Stimulated activated CD4-positive, alpha-beta T cell treated with anti-CD3 and anti-CD28 coated beads, Interleukin-15, amount 100 ng/mL, for 48 hours (primary cell): ENCODE results near the gene GPX3.

ENCODE experiments used
- DNase-seq, 2 donors: peaks; one replicate each; pipeline ENCODE4 v3.0.0-alpha.2; 2020; ENCODE audit warnings: low read depth in 2 of 2

Gene GPX3

GRCh38 chr5:151058301-151058700 is 37.9 kb downstream of the GPX3 start:
- DNase-seq = no peak

GRCh38 chr5:151058891-151059489 is 38.6 kb downstream of the GPX3 start:
- no peak for DNase-seq

- no peak for DNase-seq
Observed at GRCh38 chr5:151060742-151061141, 40.4 kb downstream of the GPX3 start.

- DNase-seq = no peak
Observed at GRCh38 chr5:151062405-151063141, 42.2 kb downstream of the GPX3 start.

- DNase-seq = no peak
Observed at GRCh38 chr5:151063142-151063989, 43.0 kb downstream of the GPX3 start.

GRCh38 chr5:151064916-151065499 is 44.6 kb downstream of the GPX3 start:
- no peak for DNase-seq

GRCh38 chr5:151065609-151066008 is 45.2 kb downstream of the GPX3 start:
- no peak for DNase-seq

- DNase-seq = no peak
Observed at GRCh38 chr5:151066920-151067319, 46.5 kb downstream of the GPX3 start.

- no peak for DNase-seq
Observed at GRCh38 chr5:151067632-151068432, 47.4 kb downstream of the GPX3 start.

- no peak for DNase-seq
Observed at GRCh38 chr5:151068433-151069197, 48.2 kb downstream of the GPX3 start.

- no peak for DNase-seq
Observed at GRCh38 chr5:151070449-151070848, 50.1 kb downstream of the GPX3 start.

- no peak for DNase-seq
Observed at GRCh38 chr5:151071021-151071420, 50.6 kb downstream of the GPX3 start.

GRCh38 chr5:151071848-151072629 is 51.6 kb downstream of the GPX3 start:
- DNase-seq = no peak

- no peak for DNase-seq
Observed at GRCh38 chr5:151072630-151073025, 52.2 kb downstream of the GPX3 start.

- DNase-seq = no peak
Observed at GRCh38 chr5:151073280-151073679, 52.9 kb downstream of the GPX3 start.

GRCh38 chr5:151074557-151074956 is 54.2 kb downstream of the GPX3 start:
- DNase-seq = no peak

- DNase-seq = no peak
Observed at GRCh38 chr5:151075698-151076331, 55.4 kb downstream of the GPX3 start.

- no peak for DNase-seq
Observed at GRCh38 chr5:151076616-151077015, 56.2 kb downstream of the GPX3 start.

GRCh38 chr5:151077419-151077818 is 57.0 kb downstream of the GPX3 start:
- DNase-seq = no peak
